ENCODE results near the gene HEATR5A. TPM values are rescaled to one million over a fixed set of nuclear protein-coding genes. Genes with fewer than 3 reads are reported as not detected.
"Not testable (repeated sequence)": the region's sequence is repeated elsewhere in the genome, so short reads cannot be mapped to it uniquely, and the experiment has no call there.

The HEATR5A gene
- total RNA-seq, 1 experiment from 2014 or later: 23.1 TPM

DNA sequence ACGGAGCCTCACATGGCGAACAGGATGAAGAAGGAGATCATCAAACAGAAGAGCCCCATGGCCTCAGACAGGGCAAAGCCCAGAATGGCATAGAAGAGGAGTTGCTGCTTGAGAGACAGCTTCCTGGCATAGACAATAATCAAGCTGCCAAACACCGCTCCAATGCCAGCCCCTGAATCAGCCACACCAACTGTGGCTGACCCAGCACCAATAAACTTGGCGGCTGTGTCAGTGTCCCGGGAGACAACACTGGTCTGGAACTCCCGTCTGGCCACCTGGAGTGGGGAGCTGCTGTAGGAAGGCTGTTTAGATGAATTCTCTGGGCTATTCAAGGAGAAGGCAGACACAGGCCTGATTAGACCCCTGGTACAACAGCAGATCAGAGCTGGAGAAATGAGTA lies 100.1 kb downstream of the HEATR5A start:
- CTCF ChIA-PET: interaction anchor here (0.6 to 2.3 kb wide), 2 partner anchors 112 to 232 kb away, joined by 4 to 9 read pairs; partner anchors contain the start of gene HECTD1
- no peak for DNase-seq (ENCODE audit: unreplicated experiment)
- no peaks in the 10 kb centered on the region for H3K9me3 Mint-ChIP-seq (ENCODE audit: unreplicated experiment)
- H3K27ac Mint-ChIP-seq (ENCODE audit: low read depth, unreplicated experiment): no peak overlapping the region
- BruUV-seq (replicated peaks): no TSS peak
- no peak overlapping the region for H3K4me3 Mint-ChIP-seq (ENCODE audit: unreplicated experiment)
- H3K4me1 Mint-ChIP-seq (ENCODE audit: insufficient read depth, unreplicated experiment): no peaks in the 10 kb centered on the region
- intact Hi-C loops (cut with micrococcal nuclease): no loop called here
- H3K36me3 Mint-ChIP-seq (ENCODE audit: insufficient read depth, unreplicated experiment): peaks cover 17% of the 10 kb centered on the region
- TF ChIP-seq, protein P1, sequence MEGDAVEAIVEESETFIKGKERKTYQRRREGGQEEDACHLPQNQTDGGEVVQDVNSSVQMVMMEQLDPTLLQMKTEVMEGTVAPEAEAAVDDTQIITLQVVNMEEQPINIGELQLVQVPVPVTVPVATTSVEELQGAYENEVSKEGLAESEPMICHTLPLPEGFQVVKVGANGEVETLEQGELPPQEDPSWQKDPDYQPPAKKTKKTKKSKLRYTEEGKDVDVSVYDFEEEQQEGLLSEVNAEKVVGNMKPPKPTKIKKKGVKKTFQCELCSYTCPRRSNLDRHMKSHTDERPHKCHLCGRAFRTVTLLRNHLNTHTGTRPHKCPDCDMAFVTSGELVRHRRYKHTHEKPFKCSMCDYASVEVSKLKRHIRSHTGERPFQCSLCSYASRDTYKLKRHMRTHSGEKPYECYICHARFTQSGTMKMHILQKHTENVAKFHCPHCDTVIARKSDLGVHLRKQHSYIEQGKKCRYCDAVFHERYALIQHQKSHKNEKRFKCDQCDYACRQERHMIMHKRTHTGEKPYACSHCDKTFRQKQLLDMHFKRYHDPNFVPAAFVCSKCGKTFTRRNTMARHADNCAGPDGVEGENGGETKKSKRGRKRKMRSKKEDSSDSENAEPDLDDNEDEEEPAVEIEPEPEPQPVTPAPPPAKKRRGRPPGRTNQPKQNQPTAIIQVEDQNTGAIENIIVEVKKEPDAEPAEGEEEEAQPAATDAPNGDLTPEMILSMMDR (IDR thresholded peaks at IDR 0.05; ENCODE audit: unreplicated experiment): no peak
- H3K27me3 Mint-ChIP-seq (ENCODE audit: insufficient read depth, unreplicated experiment): no peaks in the 10 kb centered on the region
- POLR2A ChIA-PET: no interaction called here

DNA sequence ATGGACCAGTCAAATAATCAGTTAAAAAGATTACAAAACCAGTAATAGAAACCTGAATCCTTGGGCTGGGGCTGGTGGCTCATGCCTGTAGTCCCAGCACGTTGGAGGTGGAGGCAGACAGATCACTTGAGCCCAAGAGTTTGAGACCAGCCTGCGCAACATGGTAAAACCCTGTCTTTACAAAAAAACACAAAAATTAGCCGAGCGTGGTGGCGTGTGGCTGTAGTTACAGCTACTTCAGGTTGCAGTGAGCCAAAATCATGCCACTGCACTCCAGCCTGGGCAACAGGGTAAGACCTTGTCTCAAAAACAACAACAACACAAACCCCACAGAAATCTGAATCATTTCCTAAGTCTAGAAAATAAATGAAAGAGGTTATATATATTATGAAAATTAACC lies 100.6 kb downstream of the HEATR5A start:
- TF ChIP-seq, protein P1 (IDR thresholded peaks at IDR 0.05; ENCODE audit: unreplicated experiment): no peak
- intact Hi-C loops (cut with micrococcal nuclease): no loop called here
- ChIA-PET POLR2A (no interaction called here), CTCF (interaction anchor here (0.6 to 2.3 kb wide), 3 partner anchors 31 to 232 kb away, joined by 3 to 9 read pairs (median 4); partner anchors contain the start of gene HECTD1)
- H3K36me3 Mint-ChIP-seq (ENCODE audit: insufficient read depth, unreplicated experiment): peaks cover 22% of the 10 kb centered on the region
- H3K27ac Mint-ChIP-seq (ENCODE audit: low read depth, unreplicated experiment): no peak overlapping the region
- H3K9me3 Mint-ChIP-seq (ENCODE audit: unreplicated experiment): no peaks in the 10 kb centered on the region
- no TSS peak for BruUV-seq (replicated peaks)
- H3K27me3 Mint-ChIP-seq (ENCODE audit: insufficient read depth, unreplicated experiment): no peaks in the 10 kb centered on the region
- no peak for DNase-seq (ENCODE audit: unreplicated experiment)
- no peaks in the 10 kb centered on the region for H3K4me1 Mint-ChIP-seq (ENCODE audit: insufficient read depth, unreplicated experiment)
- no peak overlapping the region for H3K4me3 Mint-ChIP-seq (ENCODE audit: unreplicated experiment)

DNA sequence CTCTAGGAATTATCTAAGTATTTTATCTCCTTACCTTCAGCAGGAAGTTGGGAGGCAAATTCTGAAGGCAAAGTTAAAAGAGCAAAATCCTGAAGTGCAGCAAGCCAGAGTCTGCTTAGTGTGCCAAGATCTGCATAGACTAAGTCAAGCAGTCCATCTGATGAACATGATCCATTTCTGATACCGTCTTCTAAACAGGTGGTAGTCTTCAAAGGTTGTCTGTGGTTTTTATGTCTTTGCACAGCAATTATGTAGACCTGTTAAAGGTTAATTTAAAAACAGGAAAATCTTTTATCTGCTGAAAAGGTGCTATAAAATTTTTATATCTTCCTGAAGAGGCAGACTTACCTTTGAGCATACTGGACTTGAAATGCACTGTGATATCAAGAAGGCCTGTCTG lies 107.4 kb downstream of the HEATR5A start:
- no peaks in the 10 kb centered on the region for H3K4me1 Mint-ChIP-seq (ENCODE audit: insufficient read depth, unreplicated experiment)
- intact Hi-C loops (cut with micrococcal nuclease): no loop called here
- no peaks in the 10 kb centered on the region for H3K27me3 Mint-ChIP-seq (ENCODE audit: insufficient read depth, unreplicated experiment)
- DNase-seq (ENCODE audit: unreplicated experiment): no peak
- H3K9me3 Mint-ChIP-seq (ENCODE audit: unreplicated experiment): no peaks in the 10 kb centered on the region
- no peak overlapping the region for H3K4me3 Mint-ChIP-seq (ENCODE audit: unreplicated experiment)
- no peak overlapping the region for H3K27ac Mint-ChIP-seq (ENCODE audit: low read depth, unreplicated experiment)
- no TSS peak for BruUV-seq (replicated peaks)
- ChIA-PET POLR2A (no interaction called here), CTCF (interaction anchor here (1.5 kb wide), 1 partner anchor 105 kb away, joined by 4 read pairs; the partner anchor contains the start of gene HECTD1)
- H3K36me3 Mint-ChIP-seq (ENCODE audit: insufficient read depth, unreplicated experiment): peaks cover 34% of the 10 kb centered on the region
- TF ChIP-seq, protein P1 (IDR thresholded peaks at IDR 0.05; ENCODE audit: unreplicated experiment): no peak

DNA sequence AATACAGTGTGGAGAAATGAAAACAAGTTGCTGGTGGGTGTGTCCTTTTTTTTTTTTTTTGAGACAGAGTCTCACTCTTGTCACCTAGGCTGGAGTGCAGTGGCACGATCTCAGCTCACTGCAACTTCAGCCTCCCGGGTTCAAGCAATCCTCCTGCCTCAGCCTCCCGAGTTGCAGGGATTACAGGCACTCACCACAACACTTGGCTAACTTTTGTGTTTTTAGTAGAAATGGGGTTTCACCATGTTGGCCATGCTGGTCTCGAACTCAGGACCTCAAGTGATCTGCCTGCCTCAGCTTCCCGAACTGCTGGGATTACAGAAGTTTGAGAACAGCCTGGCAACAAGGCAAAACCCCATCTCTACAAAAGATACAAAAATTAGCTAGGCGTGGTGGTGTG lies 108.0 kb downstream of the HEATR5A start:
- ChIA-PET CTCF (interaction anchor here (1.5 kb wide), 1 partner anchor 104 kb away, joined by 4 read pairs; the partner anchor contains the start of gene HECTD1), POLR2A (interaction anchor here (0.9 kb wide), 1 partner anchor 105 kb away, joined by 4 read pairs; the partner anchor contains the start of gene HECTD1)
- BruUV-seq (replicated peaks); intact Hi-C loops (cut with micrococcal nuclease); H3K4me3 Mint-ChIP-seq (ENCODE audit: unreplicated experiment); H3K9me3 Mint-ChIP-seq (ENCODE audit: unreplicated experiment); H3K27me3 Mint-ChIP-seq (ENCODE audit: insufficient read depth, unreplicated experiment); H3K27ac Mint-ChIP-seq (ENCODE audit: low read depth, unreplicated experiment); H3K4me1 Mint-ChIP-seq (ENCODE audit: insufficient read depth, unreplicated experiment); DNase-seq (ENCODE audit: unreplicated experiment): not testable (repeated sequence)
- H3K36me3 Mint-ChIP-seq (ENCODE audit: insufficient read depth, unreplicated experiment): peaks cover 36% of the 10 kb centered on the region

DNA sequence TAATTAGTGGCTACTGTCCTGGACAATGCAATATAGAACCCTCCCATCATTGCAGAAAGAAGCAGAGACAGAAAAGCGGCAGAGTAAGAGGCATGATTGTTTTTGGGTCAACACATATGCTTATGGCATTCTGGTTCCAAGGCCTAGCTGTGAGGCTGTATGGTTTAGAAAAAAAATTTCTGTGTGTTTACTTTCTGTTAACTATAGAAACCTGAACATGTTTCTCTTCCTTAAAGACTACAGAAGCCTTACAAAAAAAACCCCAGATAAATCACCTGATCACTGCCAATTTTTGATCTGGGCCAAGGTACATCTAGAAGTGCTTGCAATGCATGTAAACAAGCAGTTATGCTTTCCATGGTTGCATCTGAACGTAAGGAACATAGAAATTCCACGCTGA lies 112.7 kb downstream of the HEATR5A start:
- Mint-ChIP-seq H3K27ac (ENCODE audit: low read depth, unreplicated experiment) (no peak overlapping the region), H3K4me1 (ENCODE audit: insufficient read depth, unreplicated experiment) (no peaks in the 10 kb centered on the region), H3K36me3 (ENCODE audit: insufficient read depth, unreplicated experiment) (peaks cover 26% of the 10 kb centered on the region), H3K4me3 (ENCODE audit: unreplicated experiment) (no peak overlapping the region), H3K27me3 (ENCODE audit: insufficient read depth, unreplicated experiment) (no peaks in the 10 kb centered on the region), H3K9me3 (ENCODE audit: unreplicated experiment) (no peaks in the 10 kb centered on the region)
- intact Hi-C loops (cut with micrococcal nuclease): no loop called here
- no TSS peak for BruUV-seq (replicated peaks)
- TF ChIP-seq, protein P1 (IDR thresholded peaks at IDR 0.05; ENCODE audit: unreplicated experiment): no peak
- POLR2A ChIA-PET: no interaction called here
- DNase-seq (ENCODE audit: unreplicated experiment): no peak
- CTCF ChIA-PET: no interaction called here
